Glutamatergic neuron (in vitro differentiated cells): ENCODE data around the gene REEP5. TPM values are rescaled to one million over a fixed set of nuclear protein-coding genes. Genes with fewer than 3 reads are reported as not detected.
"Not testable (repeated sequence)": the region's sequence is repeated elsewhere in the genome, so short reads cannot be mapped to it uniquely, and the experiment has no call there.

Experiments
- DNase-seq: peaks from one replicate; pipeline ENCODE4 v3.0.0; 2022
- H3K27ac Mint-ChIP-seq: one replicate; pipeline ENCODE4 v1.8.0; 2020; ENCODE audit warnings: mild to moderate bottlenecking, mixed read lengths, inconsistent platforms; ENCODE audit not compliant: unreplicated experiment
- H3K27me3 Mint-ChIP-seq: one replicate; pipeline ENCODE4 v1.8.0; 2020; ENCODE audit warnings: mild to moderate bottlenecking, moderate library complexity, mixed read lengths, inconsistent platforms; ENCODE audit not compliant: unreplicated experiment
- H3K36me3 Mint-ChIP-seq: one replicate; pipeline ENCODE4 v1.8.0; 2020; ENCODE audit warnings: mild to moderate bottlenecking, mixed read lengths, inconsistent platforms; ENCODE audit not compliant: unreplicated experiment
- H3K4me1 Mint-ChIP-seq: one replicate; pipeline ENCODE4 v1.8.0; 2020; ENCODE audit warnings: mild to moderate bottlenecking, low read depth, mixed read lengths, inconsistent platforms; ENCODE audit not compliant: unreplicated experiment
- H3K4me3 Mint-ChIP-seq: one replicate; pipeline ENCODE4 v1.8.0; 2020; ENCODE audit warnings: mild to moderate bottlenecking, mixed read lengths, inconsistent platforms; ENCODE audit not compliant: unreplicated experiment
- H3K9me3 Mint-ChIP-seq: one replicate; pipeline ENCODE4 v1.8.0; 2020; ENCODE audit warnings: mild to moderate bottlenecking, moderate library complexity, mixed read lengths, inconsistent platforms; ENCODE audit not compliant: unreplicated experiment
- total RNA-seq: library from RNA; stranded (reverse); fragmentation: NEBNext Ultra II Directional; extraction: Animal tissue kit (Norgen Biotek cat#: 25700); gene quantifications from one replicate; pipeline ENCODE4 v1.2.1, GENCODE V29; 2021; ENCODE audit not compliant: unreplicated experiment
- TF ChIP-seq, protein P1 (sequence below): fragments of 200-600 bp; sonication (generic); IDR thresholded peaks from one replicate; pipeline ENCODE4 v1.5.0; 2021; ENCODE audit not compliant: partially characterized antibody, unreplicated experiment

The REEP5 gene
- total RNA-seq, 1 donor from 2014 or later: 108 TPM

DNA sequence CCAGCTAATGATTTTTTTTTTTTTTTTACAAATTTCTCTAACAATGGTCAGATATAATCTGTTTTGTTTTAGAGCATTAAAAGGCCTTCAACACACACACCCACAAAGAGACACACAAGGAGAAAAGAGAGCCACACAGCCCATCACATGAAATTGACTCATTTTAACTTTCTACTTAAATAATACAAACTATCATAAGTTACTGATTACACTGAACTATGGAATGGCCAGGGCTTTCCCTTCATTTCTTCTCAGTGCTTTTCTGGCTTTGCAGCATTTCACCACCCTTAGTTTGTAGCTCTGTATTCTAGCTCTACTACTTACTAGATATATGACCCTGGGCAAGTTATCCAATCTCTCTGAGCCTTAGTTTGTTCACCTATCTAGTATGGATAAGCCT is 13.2 kb downstream of the REEP5 start:
- Mint-ChIP-seq H3K27ac (no peak overlapping the region), H3K4me3 (no peak overlapping the region), H3K9me3 (no peaks in the 10 kb centered on the region), H3K36me3 (no peaks in the 10 kb centered on the region), H3K27me3 (no peaks in the 10 kb centered on the region), H3K4me1 (peaks cover 8% of the 10 kb centered on the region)
- TF ChIP-seq, protein P1, sequence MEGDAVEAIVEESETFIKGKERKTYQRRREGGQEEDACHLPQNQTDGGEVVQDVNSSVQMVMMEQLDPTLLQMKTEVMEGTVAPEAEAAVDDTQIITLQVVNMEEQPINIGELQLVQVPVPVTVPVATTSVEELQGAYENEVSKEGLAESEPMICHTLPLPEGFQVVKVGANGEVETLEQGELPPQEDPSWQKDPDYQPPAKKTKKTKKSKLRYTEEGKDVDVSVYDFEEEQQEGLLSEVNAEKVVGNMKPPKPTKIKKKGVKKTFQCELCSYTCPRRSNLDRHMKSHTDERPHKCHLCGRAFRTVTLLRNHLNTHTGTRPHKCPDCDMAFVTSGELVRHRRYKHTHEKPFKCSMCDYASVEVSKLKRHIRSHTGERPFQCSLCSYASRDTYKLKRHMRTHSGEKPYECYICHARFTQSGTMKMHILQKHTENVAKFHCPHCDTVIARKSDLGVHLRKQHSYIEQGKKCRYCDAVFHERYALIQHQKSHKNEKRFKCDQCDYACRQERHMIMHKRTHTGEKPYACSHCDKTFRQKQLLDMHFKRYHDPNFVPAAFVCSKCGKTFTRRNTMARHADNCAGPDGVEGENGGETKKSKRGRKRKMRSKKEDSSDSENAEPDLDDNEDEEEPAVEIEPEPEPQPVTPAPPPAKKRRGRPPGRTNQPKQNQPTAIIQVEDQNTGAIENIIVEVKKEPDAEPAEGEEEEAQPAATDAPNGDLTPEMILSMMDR: no peak
- DNase-seq: no peak

DNA sequence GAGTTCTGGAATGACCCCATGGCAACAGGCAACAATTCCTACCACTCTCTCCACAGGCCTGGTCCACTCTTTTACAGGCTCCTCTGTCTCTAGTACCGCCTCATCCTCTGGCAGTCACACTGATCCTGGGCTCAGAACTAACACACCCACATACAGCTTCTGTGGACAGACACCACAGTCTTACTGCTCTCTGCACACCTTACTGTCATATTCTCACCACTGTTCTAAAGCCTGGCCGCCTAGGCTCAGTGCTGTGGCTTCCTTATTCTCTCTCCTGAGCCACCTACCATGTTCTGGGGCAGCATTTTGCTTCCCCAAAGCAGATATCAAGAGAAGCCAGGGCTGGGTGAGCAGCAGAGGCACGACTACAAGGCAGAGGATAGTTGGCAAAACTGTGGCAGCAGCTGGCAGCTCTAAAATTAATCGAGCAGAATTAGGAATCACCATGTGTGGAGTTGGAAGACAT is 14.8 kb downstream of the REEP5 start:
- no peak overlapping the region for H3K27ac Mint-ChIP-seq
- DNase-seq: no peak
- no peaks in the 10 kb centered on the region for H3K27me3 Mint-ChIP-seq
- no peaks in the 10 kb centered on the region for H3K9me3 Mint-ChIP-seq
- peaks cover 10% of the 10 kb centered on the region for H3K4me1 Mint-ChIP-seq
- TF ChIP-seq, protein P1: no peak
- no peaks in the 10 kb centered on the region for H3K36me3 Mint-ChIP-seq
- H3K4me3 Mint-ChIP-seq: no peak overlapping the region

DNA sequence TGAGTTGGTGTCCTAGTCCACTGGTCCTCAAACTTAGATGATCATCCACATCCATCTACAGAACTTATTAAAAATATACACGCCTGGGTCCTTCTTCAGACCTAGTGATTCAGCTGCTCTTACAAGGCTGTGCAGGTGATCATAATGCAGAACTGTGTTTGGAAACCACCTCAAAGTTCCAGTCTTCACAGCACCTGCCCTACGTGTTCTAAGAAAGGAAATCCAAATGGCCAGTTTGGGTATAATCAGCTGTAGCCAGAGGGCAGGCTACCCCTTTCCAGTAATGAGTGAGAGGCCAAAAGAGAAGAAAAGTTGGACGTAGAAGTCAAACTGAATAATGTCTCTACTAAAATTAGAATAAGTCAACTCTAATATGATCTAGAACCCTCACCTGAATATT is 15.4 kb downstream of the REEP5 start:
- Mint-ChIP-seq H3K4me3 (no peak overlapping the region), H3K36me3 (no peaks in the 10 kb centered on the region), H3K9me3 (no peaks in the 10 kb centered on the region), H3K4me1 (peaks cover 8% of the 10 kb centered on the region), H3K27ac (no peak overlapping the region), H3K27me3 (no peaks in the 10 kb centered on the region)
- no peak for DNase-seq
- TF ChIP-seq, protein P1: no peak

DNA sequence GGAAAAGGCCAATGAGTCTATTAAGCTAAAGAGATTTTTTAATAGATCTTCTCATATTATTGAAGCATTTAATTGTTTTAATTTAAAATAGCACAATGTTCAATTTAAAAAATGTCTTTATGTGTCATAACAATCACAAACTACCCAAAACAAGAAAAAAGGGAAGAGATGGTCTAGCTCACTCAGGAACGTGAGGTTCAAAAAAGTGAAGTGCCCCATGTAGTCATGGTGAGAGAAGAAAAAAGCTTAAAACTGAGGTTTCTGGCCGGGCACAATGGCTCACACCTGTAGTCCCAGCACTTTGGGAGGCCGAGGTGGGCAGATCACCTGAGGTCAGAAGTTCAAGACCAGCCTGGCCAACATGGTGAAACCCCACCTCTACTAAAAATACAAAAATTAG is 17.0 kb downstream of the REEP5 start:
- H3K4me3 Mint-ChIP-seq, H3K4me1 Mint-ChIP-seq, H3K27me3 Mint-ChIP-seq, DNase-seq, H3K36me3 Mint-ChIP-seq, H3K9me3 Mint-ChIP-seq, H3K27ac Mint-ChIP-seq: not testable (repeated sequence)

DNA sequence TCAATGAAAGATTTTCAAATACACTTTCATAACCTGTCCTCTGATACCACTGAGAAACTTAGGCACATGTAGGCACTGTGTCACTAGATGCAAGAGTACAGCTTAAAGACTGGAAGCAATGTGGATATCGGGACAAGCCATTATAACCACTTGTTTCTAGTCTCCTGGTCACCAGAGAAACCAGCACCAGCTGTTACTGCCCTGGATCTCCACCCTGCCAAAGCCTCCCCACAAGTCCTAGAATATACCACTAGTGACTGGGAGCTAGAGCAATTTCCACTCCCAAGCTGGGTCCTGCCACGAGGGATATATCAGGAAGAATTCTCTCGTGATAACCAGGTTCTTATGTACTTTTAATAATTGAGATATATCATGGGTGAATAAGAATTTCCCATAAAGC is 19.5 kb downstream of the REEP5 start:
- TF ChIP-seq, protein P1: no peak
- Mint-ChIP-seq H3K36me3 (no peaks in the 10 kb centered on the region), H3K4me3 (no peak overlapping the region), H3K27ac (no peak overlapping the region), H3K9me3 (peaks cover 3% of the 10 kb centered on the region), H3K4me1 (peaks cover 5% of the 10 kb centered on the region), H3K27me3 (no peaks in the 10 kb centered on the region)
- DNase-seq: no peak

DNA sequence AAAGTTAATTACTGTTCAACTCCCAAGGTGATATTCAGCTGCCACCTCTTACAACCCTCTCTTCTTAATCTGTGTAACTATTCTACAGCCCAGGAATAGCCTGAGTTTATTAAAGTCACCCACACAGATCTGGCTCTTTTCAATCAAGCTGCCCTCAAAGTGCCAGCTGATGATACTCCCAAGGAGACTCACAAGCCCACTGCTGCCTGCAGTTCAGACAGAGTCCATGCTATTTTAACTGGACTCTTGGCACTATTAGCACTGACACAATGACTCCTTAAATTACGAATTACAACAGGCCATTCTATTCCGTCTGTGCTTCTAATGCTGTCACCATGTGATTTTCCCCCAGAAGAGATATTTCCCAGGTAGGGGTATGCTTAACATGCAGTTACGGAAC is 26.3 kb downstream of the REEP5 start:
- DNase-seq: no peak
- no peaks in the 10 kb centered on the region for H3K27me3 Mint-ChIP-seq
- no peak overlapping the region for H3K4me3 Mint-ChIP-seq
- peaks cover 4% of the 10 kb centered on the region for H3K9me3 Mint-ChIP-seq
- TF ChIP-seq, protein P1: no peak
- peaks cover 1% of the 10 kb centered on the region for H3K4me1 Mint-ChIP-seq
- no peaks in the 10 kb centered on the region for H3K36me3 Mint-ChIP-seq
- no peak overlapping the region for H3K27ac Mint-ChIP-seq
